B cell (primary cell): Measurements from ENCODE around the gene TBX3. TPM values are rescaled to one million over a fixed set of nuclear protein-coding genes. Genes with fewer than 3 reads are reported as not detected.
"Not testable (repeated sequence)": the region's sequence is repeated elsewhere in the genome, so short reads cannot be mapped to it uniquely, and the experiment has no call there.

Experiments used
- ATAC-seq: fragments of 200-7000 bp; cut with Tn5 transposase; one replicate; pipeline ENCODE4 v1.10.0; 2021; ENCODE audit warnings: low read depth, mild to moderate bottlenecking, moderate number of reproducible peaks, moderate library complexity
- CTCF ChIA-PET: fragments of 350-600 bp; sonication (Branson Sonifier 250); formaldehyde crosslinking; loops from one replicate; lab custom pipeline; 2021; ENCODE audit warnings: antibody characterized with exemption, inconsistent platforms; lab: Charles Lee
- POLR2A ChIA-PET: fragments of 350-600 bp; sonication (Branson Sonifier 250); formaldehyde crosslinking; loops from one replicate; lab custom pipeline; 2021; ENCODE audit warnings: antibody characterized with exemption; lab: Charles Lee
- DNase-seq: peaks from one replicate; pipeline ENCODE4 v3.0.0; 2013
- H2AFZ ChIP-seq: 2 replicates; pipeline ENCODE4 v1.6.1; 2012; ENCODE audit warnings: mild to moderate bottlenecking, low read depth, low read length; ENCODE audit not compliant: insufficient read depth, poor library complexity, severe bottlenecking
- H3K27ac ChIP-seq, 2 donors: 1 replicate in 1 of 2; 2 replicates in 1 of 2; pipeline ENCODE4 v1.5.1; 2012 to 2013; ENCODE audit warnings: low read length in 2 of 2, mild to moderate bottlenecking in 2 of 2, moderate library complexity in 1 of 2
- H3K27me3 ChIP-seq, 4 experiments: fragments of 200-600 bp in 1 of 4; sonication (generic) in 1 of 4; replicated peaks in 1 of 4; 1 replicate in 2 of 4; 2 replicates in 2 of 4; pipeline versions ENCODE4 v1.6.1 to v1.7.0; 2013 to 2016; ENCODE audit warnings: low read length in 3 of 4, mild to moderate bottlenecking in 2 of 4, mixed read lengths in 1 of 4, moderate library complexity in 1 of 4; ENCODE audit not compliant: insufficient read depth in 4 of 4, control insufficient read depth in 3 of 4; ENCODE audit errors: control extremely low read depth in 1 of 4
- H3K36me3 ChIP-seq, 2 experiments: replicated peaks in 1 of 2; 1 replicate in 1 of 2; 2 replicates in 1 of 2; pipeline versions ENCODE4 v1.6.1 to v1.7.1; 2013; ENCODE audit warnings: low read length in 1 of 2; ENCODE audit not compliant: insufficient read depth in 2 of 2, control insufficient read depth in 1 of 2; ENCODE audit errors: control extremely low read depth in 1 of 2, extremely low read depth in 1 of 2
- H3K4me1 ChIP-seq, 2 donors: fragments of 200-600 bp in 1 of 2; sonication (generic) in 1 of 2; 1 replicate in 1 of 2; 2 replicates in 1 of 2; pipeline versions ENCODE4 v1.5.1 to v1.6.1; 2013 to 2017; ENCODE audit warnings: low read length in 2 of 2; ENCODE audit not compliant: control insufficient read depth in 2 of 2, insufficient read depth in 2 of 2
- H3K4me2 ChIP-seq: replicated peaks from 2 replicates; pipeline ENCODE3; 2012; ENCODE audit warnings: mild to moderate bottlenecking, low read depth, low read length; ENCODE audit not compliant: poor library complexity, severe bottlenecking
- H3K4me3 ChIP-seq, 5 experiments: fragments of 200-600 bp in 1 of 5; sonication (generic) in 1 of 5; 1 replicate in 3 of 5; 2 replicates in 2 of 5; pipeline versions ENCODE4 v1.5.1 to v1.7.0; 2011 to 2016; ENCODE audit warnings: low read length in 4 of 5, mild to moderate bottlenecking in 4 of 5, low read depth in 2 of 5, control low read depth in 1 of 5, moderate library complexity in 1 of 5; ENCODE audit not compliant: insufficient read depth in 1 of 5; ENCODE audit errors: control extremely low read depth in 1 of 5, extremely low read depth in 1 of 5
- H3K79me2 ChIP-seq: fragments of 200-600 bp; sonication (generic); one replicate; pipeline ENCODE4 v1.6.0; 2016; ENCODE audit warnings: low read length; ENCODE audit not compliant: control insufficient read depth, insufficient read depth
- H3K9ac ChIP-seq: fragments of 200-600 bp; sonication (generic); 2 replicates; pipeline ENCODE4 v1.6.1; 2017; ENCODE audit warnings: mild to moderate bottlenecking, low read length, moderate library complexity
- H3K9me3 ChIP-seq, 3 donors: one replicate each; pipeline versions ENCODE4 v1.6.1 to v1.7.1; 2013; ENCODE audit warnings: low read length in 2 of 3; ENCODE audit not compliant: control insufficient read depth in 2 of 3, insufficient read depth in 1 of 3; ENCODE audit errors: control extremely low read depth in 1 of 3
- H4K20me1 ChIP-seq: 2 replicates; pipeline ENCODE4 v1.6.0; 2012; ENCODE audit warnings: mild to moderate bottlenecking, low read length; ENCODE audit not compliant: insufficient read depth, control insufficient read depth, poor library complexity, severe bottlenecking
- H3K27ac Mint-ChIP-seq: one replicate; pipeline ENCODE4 v1.8.0; 2021; ENCODE audit warnings: mixed read lengths
- H3K27me3 Mint-ChIP-seq: one replicate; pipeline ENCODE4 v1.8.0; 2021; ENCODE audit warnings: mixed read lengths
- H3K4me1 Mint-ChIP-seq: one replicate; pipeline ENCODE4 v1.8.0; 2021; ENCODE audit warnings: mixed read lengths
- H3K4me3 Mint-ChIP-seq: one replicate; pipeline ENCODE4 v1.8.0; 2021; ENCODE audit warnings: mixed read lengths
- H3K9me3 Mint-ChIP-seq: one replicate; pipeline ENCODE4 v1.8.0; 2022; ENCODE audit warnings: mixed read lengths; ENCODE audit not compliant: insufficient read depth
- EZH2 ChIP-seq: IDR thresholded peaks from 2 replicates; pipeline ENCODE4 v1.6.1; 2012; ENCODE audit warnings: borderline replicate concordance, low read depth, mild to moderate bottlenecking, moderate library complexity, low read length; ENCODE audit not compliant: insufficient read depth, poor library complexity, severe bottlenecking
- WGBS: methylation state at CpG from one replicate; pipeline ENCODE4 v1.1.5; 2013; ENCODE audit warnings: missing lambda C conversion rate; ENCODE audit not compliant: insufficient coverage; 5-methylcytosine and 5-hydroxymethylcytosine counted together
- intact Hi-C: fragments of 100-400 bp; cut with micrococcal nuclease; formaldehyde crosslinking; loops from one replicate; pipeline ENCODE4 v1.10.0; 2022
- polyA plus RNA-seq: library from polyadenylated mRNA; depleted of rRNA; stranded (reverse); fragments of >200 nt; gene quantifications from 2 replicates; pipeline ENCODE4 v1.2.3, GENCODE V29; 2012
- total RNA-seq, 2 donors: library from RNA; stranded (reverse); fragments of 120-200 nt in 1 of 2; gene quantifications; 1 replicate in 1 of 2; 2 replicates in 1 of 2; pipeline versions ENCODE4 v1.2.3 to v1.2.4, GENCODE V29; 2013 to 2022
- TF ChIP-seq, protein P1 (sequence below): fragments of 200-600 bp; IDR thresholded peaks from one replicate; pipeline ENCODE4 v1.8.0; 2022; ENCODE audit warnings: antibody characterized with exemption, mild to moderate bottlenecking

The TBX3 gene
- total and polyA plus RNA-seq, 2 donors (not counting 1 experiment from before 2014, with no cell fraction given), result not detected

DNA sequence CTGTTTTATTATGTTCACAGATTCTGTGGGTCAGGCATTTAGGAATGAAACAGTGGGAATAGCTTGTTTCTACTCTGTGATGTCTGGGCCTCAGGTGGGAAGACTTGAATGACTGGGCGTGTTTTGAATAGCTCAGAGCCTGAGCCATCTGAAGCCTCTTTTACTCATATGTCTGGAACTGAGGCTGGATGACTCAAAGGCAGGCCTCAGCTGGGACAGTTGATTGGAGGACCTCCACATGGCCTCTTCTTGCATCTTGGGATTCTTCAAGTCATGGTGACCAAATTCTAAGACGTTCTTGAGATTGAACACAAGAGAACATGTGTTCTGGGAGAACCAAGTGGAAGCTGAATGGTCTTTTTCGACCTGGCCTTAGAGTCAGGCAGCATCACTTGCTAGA lies 45.8 kb upstream of the TBX3 start:
- Mint-ChIP-seq H3K4me1 (no peaks in the 10 kb centered on the region), H3K27me3 (peaks cover 21% of the 10 kb centered on the region), H3K27ac (no peak overlapping the region), H3K4me3 (no peak overlapping the region), H3K9me3 (no peaks in the 10 kb centered on the region)
- H3K9me3 ChIP-seq, result peaks cover 0 to 7% (median 0%) of the 10 kb centered on the region in 3 donors
- ChIA-PET CTCF (no interaction called here), POLR2A (no interaction called here)
- H4K20me1 ChIP-seq, result no peaks in the 10 kb centered on the region
- no peak overlapping the region for H3K4me2 ChIP-seq
- whole genome bisulfite sequencing, result 69% methylated on average over 3 of the region's 3 CpGs
- H3K4me3 ChIP-seq, result no peak overlapping the region
- peaks cover 0 to 6% (median 0%) of the 10 kb centered on the region in 4 experiments for H3K27me3 ChIP-seq
- no peak overlapping the region for H2AFZ ChIP-seq
- intact Hi-C loops, result no loop called here
- no peak for TF ChIP-seq EZH2
- no peaks in the 10 kb centered on the region for H3K36me3 ChIP-seq
- DNase-seq (no peak), ATAC-seq (no peak)
- H3K4me1 ChIP-seq, result no peaks in the 10 kb centered on the region
- no peak overlapping the region for H3K27ac ChIP-seq
- H3K79me2 ChIP-seq, result no peaks in the 10 kb centered on the region
- H3K9ac ChIP-seq, result no peak overlapping the region

DNA sequence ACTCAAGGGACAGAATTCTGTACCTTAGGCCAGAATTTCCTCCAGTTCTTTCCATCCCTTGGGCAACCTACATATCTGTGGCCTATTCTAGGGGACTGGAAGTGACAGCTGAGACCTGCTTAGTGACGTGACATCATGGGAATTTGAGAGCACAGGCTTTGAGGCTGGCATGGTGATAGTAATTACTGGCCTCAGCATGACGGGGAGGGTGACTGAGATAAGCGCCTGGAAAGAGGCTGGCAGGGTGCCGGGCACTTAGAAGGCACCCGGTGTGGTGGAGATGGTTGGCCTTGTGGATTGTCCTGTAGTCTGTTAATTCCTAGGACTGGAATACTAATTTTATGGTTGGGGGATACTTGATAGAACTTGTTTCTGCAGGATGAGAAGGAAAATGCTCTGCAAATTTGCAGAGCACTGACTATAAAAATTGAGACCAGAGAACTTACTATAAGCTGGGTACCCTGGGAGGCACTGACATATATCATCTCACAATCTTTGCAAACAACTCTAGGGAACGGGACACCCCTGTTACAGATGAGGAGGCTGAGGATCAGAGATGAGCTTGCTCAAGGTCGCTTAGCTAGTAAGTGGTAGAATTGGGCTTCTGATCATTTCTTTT lies 42.2 kb upstream of the TBX3 start:
- Histone ChIP-seq H3K27me3 (no peaks in the 10 kb centered on the region), H3K79me2 (no peaks in the 10 kb centered on the region), H3K9ac (no peak overlapping the region), H3K4me3 (no peak overlapping the region), H3K4me1 (no peaks in the 10 kb centered on the region), H3K36me3 (no peaks in the 10 kb centered on the region), H3K9me3 (peaks cover 0 to 1% (median 0%) of the 10 kb centered on the region in 3 donors), H3K27ac (no peak overlapping the region), H3K4me2 (no peak overlapping the region), H2AFZ (no peak overlapping the region), H4K20me1 (no peaks in the 10 kb centered on the region)
- Mint-ChIP-seq H3K27ac (no peak overlapping the region), H3K4me1 (no peaks in the 10 kb centered on the region), H3K27me3 (peaks cover 5% of the 10 kb centered on the region), H3K9me3 (no peaks in the 10 kb centered on the region), H3K4me3 (no peak overlapping the region)
- DNase-seq (no peak), ATAC-seq (no peak)
- ChIA-PET POLR2A (no interaction called here), CTCF (no interaction called here)
- TF ChIP-seq, protein P1, sequence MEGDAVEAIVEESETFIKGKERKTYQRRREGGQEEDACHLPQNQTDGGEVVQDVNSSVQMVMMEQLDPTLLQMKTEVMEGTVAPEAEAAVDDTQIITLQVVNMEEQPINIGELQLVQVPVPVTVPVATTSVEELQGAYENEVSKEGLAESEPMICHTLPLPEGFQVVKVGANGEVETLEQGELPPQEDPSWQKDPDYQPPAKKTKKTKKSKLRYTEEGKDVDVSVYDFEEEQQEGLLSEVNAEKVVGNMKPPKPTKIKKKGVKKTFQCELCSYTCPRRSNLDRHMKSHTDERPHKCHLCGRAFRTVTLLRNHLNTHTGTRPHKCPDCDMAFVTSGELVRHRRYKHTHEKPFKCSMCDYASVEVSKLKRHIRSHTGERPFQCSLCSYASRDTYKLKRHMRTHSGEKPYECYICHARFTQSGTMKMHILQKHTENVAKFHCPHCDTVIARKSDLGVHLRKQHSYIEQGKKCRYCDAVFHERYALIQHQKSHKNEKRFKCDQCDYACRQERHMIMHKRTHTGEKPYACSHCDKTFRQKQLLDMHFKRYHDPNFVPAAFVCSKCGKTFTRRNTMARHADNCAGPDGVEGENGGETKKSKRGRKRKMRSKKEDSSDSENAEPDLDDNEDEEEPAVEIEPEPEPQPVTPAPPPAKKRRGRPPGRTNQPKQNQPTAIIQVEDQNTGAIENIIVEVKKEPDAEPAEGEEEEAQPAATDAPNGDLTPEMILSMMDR, result no peak
- TF ChIP-seq EZH2, result no peak
- WGBS, result 67% methylated on average over 5 of the region's 7 CpGs
- intact Hi-C loops, result no loop called here

DNA sequence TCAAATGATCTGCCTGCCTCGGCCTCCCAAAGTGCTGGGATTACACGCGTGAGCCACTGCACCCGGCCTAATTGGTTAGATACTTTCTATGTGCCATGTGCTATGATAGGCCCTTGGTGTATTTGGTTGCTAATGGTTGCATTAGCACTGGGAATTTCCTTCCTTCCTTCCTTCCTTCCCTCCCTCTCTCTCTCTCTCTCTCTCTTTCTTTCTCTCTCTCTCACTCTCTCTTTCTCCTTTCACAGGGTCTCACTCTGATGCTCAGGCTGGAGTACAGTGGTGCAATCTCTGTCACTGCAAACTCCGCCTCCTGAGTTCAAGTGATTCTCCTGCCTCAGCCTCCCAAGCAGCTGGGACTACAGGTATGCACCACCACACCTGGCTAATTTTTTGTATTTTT lies 38.2 kb upstream of the TBX3 start:
- H2AFZ ChIP-seq, H3K4me3 Mint-ChIP-seq, H3K79me2 ChIP-seq, H3K4me3 ChIP-seq, ATAC-seq, H3K9ac ChIP-seq, DNase-seq, H3K27me3 ChIP-seq, H3K4me1 Mint-ChIP-seq, H3K27ac ChIP-seq, intact Hi-C loops, H4K20me1 ChIP-seq, H3K4me2 ChIP-seq, POLR2A ChIA-PET, H3K27ac Mint-ChIP-seq, H3K9me3 Mint-ChIP-seq, H3K36me3 ChIP-seq, H3K4me1 ChIP-seq, CTCF ChIA-PET: not testable (repeated sequence)
- peaks cover 10% of the 10 kb centered on the region for H3K27me3 Mint-ChIP-seq
- 100% methylated on average over 4 of the region's 5 CpGs for WGBS
- peaks cover 0 to 11% (median 0%) of the 10 kb centered on the region in 3 donors for H3K9me3 ChIP-seq
